ENCODE measurements around the gene CITED1. TPM values are rescaled to one million over a fixed set of nuclear protein-coding genes. Genes with fewer than 3 reads are reported as not detected.

CITED1 gene
- total RNA-seq, 1 donor from 2014 or later = 0.77 TPM

DNA sequence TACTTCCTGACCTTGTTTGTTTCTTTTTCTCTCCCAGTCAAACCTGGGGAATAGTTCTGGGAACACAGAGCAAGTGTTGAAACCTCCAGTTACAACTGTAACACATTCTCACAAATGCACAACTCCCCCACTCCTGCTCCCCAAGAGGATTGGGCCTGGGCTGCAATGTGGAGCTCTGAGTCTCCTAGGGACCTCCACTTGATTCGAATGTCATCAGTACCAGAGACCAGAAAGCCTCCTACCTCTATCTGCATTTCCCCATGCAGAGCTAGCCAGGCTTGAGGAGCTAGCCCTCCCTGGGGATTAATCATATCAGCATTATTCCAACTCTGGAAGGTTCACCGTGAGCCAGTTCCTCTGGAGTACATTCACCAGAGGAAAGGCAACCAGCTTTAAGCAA is 41.7 kb upstream of the CITED1 start:
- no peak for DNase-seq (ENCODE audit: low spot score)
- TF ChIP-seq, protein P1, sequence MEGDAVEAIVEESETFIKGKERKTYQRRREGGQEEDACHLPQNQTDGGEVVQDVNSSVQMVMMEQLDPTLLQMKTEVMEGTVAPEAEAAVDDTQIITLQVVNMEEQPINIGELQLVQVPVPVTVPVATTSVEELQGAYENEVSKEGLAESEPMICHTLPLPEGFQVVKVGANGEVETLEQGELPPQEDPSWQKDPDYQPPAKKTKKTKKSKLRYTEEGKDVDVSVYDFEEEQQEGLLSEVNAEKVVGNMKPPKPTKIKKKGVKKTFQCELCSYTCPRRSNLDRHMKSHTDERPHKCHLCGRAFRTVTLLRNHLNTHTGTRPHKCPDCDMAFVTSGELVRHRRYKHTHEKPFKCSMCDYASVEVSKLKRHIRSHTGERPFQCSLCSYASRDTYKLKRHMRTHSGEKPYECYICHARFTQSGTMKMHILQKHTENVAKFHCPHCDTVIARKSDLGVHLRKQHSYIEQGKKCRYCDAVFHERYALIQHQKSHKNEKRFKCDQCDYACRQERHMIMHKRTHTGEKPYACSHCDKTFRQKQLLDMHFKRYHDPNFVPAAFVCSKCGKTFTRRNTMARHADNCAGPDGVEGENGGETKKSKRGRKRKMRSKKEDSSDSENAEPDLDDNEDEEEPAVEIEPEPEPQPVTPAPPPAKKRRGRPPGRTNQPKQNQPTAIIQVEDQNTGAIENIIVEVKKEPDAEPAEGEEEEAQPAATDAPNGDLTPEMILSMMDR (IDR thresholded peaks at IDR 0.05) = no peak
- Mint-ChIP-seq H3K27ac (ENCODE audit: unreplicated experiment) (no peak overlapping the region), H3K36me3 (ENCODE audit: low read depth) (peaks cover 9% of the 10 kb centered on the region), H3K9me3 (ENCODE audit: low read depth) (no peaks in the 10 kb centered on the region), H3K4me3 (ENCODE audit: unreplicated experiment) (no peak overlapping the region), H3K4me1 (ENCODE audit: low read depth) (no peaks in the 10 kb centered on the region), H3K27me3 (ENCODE audit: low read depth) (no peaks in the 10 kb centered on the region)

DNA sequence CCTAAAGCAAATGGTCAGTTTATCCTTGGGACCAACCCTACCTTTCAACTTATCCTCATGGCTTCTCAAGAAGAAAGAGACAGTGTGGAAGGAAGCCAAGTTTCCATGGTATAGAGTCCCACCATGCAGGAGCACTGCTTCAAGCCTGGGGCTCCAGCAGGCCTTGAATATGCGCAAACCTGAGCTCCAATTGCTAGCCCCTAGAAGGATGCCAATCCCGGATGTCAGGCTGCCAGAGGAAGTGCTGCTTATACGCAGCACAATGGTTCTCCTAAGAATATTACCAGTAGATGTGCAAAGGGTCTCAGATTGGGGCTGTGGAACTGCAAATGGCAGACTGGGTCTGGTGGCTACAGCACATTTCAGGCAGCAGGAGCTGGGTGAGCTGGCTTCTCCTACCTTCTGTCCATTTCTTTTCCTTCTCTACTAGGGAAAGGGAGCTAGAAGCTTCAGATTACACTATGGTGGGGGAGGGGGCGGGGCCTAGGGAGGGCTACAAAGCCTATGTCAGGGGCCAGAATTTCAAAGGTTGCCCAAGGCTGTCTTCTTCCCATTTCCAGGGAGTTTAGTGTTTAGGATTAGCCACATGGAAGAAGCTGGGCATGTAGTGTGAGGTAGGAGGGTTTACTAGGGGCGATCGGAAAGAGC is 40.7 kb upstream of the CITED1 start:
- H3K9me3 Mint-ChIP-seq (ENCODE audit: low read depth) = no peaks in the 10 kb centered on the region
- TF ChIP-seq, protein P1 (IDR thresholded peaks at IDR 0.05) = no peak
- H3K4me1 Mint-ChIP-seq (ENCODE audit: low read depth) = no peaks in the 10 kb centered on the region
- no peaks in the 10 kb centered on the region for H3K27me3 Mint-ChIP-seq (ENCODE audit: low read depth)
- no peak overlapping the region for H3K4me3 Mint-ChIP-seq (ENCODE audit: unreplicated experiment)
- H3K36me3 Mint-ChIP-seq (ENCODE audit: low read depth) = peaks cover 5% of the 10 kb centered on the region
- no peak overlapping the region for H3K27ac Mint-ChIP-seq (ENCODE audit: unreplicated experiment)
- no peak for DNase-seq (ENCODE audit: low spot score)

DNA sequence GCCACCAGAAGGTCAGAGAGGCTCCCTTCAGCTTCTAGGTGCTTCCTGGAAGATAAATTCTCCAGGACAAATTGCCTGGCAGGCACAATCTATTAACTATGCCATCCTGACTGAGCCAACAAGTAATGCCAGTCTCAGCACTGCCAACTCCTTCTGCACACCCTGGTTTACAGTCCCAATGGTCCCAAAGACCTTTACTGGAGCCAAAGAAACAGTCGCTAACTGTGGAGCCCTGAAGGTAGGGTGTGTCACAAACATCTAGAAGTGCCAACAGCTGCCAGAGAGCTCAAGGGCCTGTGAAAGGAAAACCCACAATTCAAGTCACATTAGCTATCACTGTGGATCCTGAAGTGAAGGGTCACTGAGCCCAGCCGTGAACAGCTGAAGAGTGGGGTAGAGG is 34.9 kb upstream of the CITED1 start:
- H3K36me3 Mint-ChIP-seq (ENCODE audit: low read depth) = no peaks in the 10 kb centered on the region
- TF ChIP-seq, protein P1 (IDR thresholded peaks at IDR 0.05) = no peak

DNA sequence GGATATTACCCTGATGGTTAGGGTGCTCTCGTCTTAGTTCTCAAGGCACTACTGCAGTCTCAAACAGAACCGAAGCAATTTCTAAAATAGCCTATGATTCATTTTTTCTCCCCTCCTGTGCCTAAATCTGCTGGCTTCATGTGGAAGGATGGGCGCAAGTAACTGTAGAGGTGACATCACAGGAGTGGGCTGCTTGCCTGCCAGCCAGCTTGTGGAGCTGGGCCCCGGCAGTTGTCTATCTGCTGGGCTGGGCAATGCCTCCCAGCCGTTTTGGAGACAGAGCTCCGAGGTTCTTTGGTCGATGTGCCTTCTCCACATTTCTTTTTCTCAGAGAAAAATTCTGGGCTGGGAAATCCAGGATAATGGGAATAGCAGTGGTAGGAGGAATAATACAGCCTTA is 34.3 kb upstream of the CITED1 start:
- no peak overlapping the region for H3K4me3 Mint-ChIP-seq (ENCODE audit: unreplicated experiment)
- no peaks in the 10 kb centered on the region for H3K27me3 Mint-ChIP-seq (ENCODE audit: low read depth)
- TF ChIP-seq, protein P1 (IDR thresholded peaks at IDR 0.05) = no peak
- no peak for DNase-seq (ENCODE audit: low spot score)
- H3K27ac Mint-ChIP-seq (ENCODE audit: unreplicated experiment) = no peak overlapping the region
- H3K4me1 Mint-ChIP-seq (ENCODE audit: low read depth) = no peaks in the 10 kb centered on the region
- H3K36me3 Mint-ChIP-seq (ENCODE audit: low read depth) = no peaks in the 10 kb centered on the region
- no peaks in the 10 kb centered on the region for H3K9me3 Mint-ChIP-seq (ENCODE audit: low read depth)

More for the DNA sequence above, 34.9 kb upstream of the CITED1 start:
- no peaks in the 10 kb centered on the region for H3K4me1 Mint-ChIP-seq (ENCODE audit: low read depth)
- H3K9me3 Mint-ChIP-seq (ENCODE audit: low read depth) = no peaks in the 10 kb centered on the region
- no peaks in the 10 kb centered on the region for H3K27me3 Mint-ChIP-seq (ENCODE audit: low read depth)
- H3K4me3 Mint-ChIP-seq (ENCODE audit: unreplicated experiment) = no peak overlapping the region
- DNase-seq (ENCODE audit: low spot score) = no peak
- H3K27ac Mint-ChIP-seq (ENCODE audit: unreplicated experiment) = no peak overlapping the region

DNA sequence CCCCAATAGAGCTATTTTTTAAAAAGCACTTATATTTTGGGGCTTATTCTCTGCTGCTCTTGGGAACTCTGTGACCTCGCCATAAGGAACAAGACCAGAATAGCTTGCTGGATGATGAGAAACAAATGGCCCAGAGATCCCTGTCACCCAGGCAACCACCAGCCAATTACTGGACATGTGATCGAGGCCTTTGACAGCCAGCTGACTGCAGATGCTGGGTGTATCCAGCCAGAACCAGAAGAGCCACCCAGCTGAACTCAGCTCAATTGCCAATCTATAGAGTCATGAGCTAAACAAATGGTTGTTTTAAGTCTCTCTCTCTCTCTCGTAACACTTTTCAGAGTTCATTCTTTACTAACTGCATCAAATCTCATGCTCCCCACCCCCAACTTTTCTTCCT is 24.4 kb upstream of the CITED1 start:
- Mint-ChIP-seq H3K27me3 (ENCODE audit: low read depth) (no peaks in the 10 kb centered on the region), H3K4me3 (ENCODE audit: unreplicated experiment) (no peak overlapping the region), H3K27ac (ENCODE audit: unreplicated experiment) (no peak overlapping the region), H3K36me3 (ENCODE audit: low read depth) (peaks cover 10% of the 10 kb centered on the region), H3K4me1 (ENCODE audit: low read depth) (no peaks in the 10 kb centered on the region), H3K9me3 (ENCODE audit: low read depth) (peaks cover 9% of the 10 kb centered on the region)
- TF ChIP-seq, protein P1 (IDR thresholded peaks at IDR 0.05) = no peak
- DNase-seq (ENCODE audit: low spot score) = no peak

Measured in chondrocyte (in vitro differentiated cells).